Peyer's patch (tissue), 4 donors: ENCODE results near the gene FPR1. TPM values are rescaled to one million over a fixed set of nuclear protein-coding genes. Genes with fewer than 3 reads are reported as not detected.

ENCODE experiments used
- DNase-seq, 3 donors: peaks; one replicate each; pipeline ENCODE4 v3.0.0-alpha.2; 2017 to 2019
- H3K27ac ChIP-seq, 4 donors: fragments of 200-600 bp; sonication (generic); one replicate each; pipeline ENCODE4 v1.5.1; 2016 to 2019
- H3K27me3 ChIP-seq, 2 donors: fragments of 200-600 bp; sonication (generic); one replicate each; pipeline ENCODE4 v1.5.1; 2019
- H3K36me3 ChIP-seq, 3 donors: fragments of 200-600 bp; sonication (generic); one replicate each; pipeline ENCODE4 v1.5.1; 2016 to 2019
- H3K4me1 ChIP-seq, 4 donors: fragments of 200-600 bp; sonication (generic); one replicate each; pipeline ENCODE4 v1.5.1; 2016 to 2019
- H3K4me3 ChIP-seq, 4 donors: fragments of 200-600 bp; sonication (generic); 1 replicate in 3 of 4; 2 replicates in 1 of 4; pipeline ENCODE4 v1.5.1; 2016 to 2019; ENCODE audit warnings: mild to moderate bottlenecking in 1 of 4
- H3K9me3 ChIP-seq, 4 donors: fragments of 200-600 bp; sonication (generic); one replicate each; pipeline ENCODE4 v1.5.1; 2016 to 2019; ENCODE audit warnings: mild to moderate bottlenecking in 1 of 4
- POLR2A ChIP-seq, 2 donors: fragments of 450-650 bp; IDR thresholded peaks; one replicate each; pipeline ENCODE4 v1.5.1; 2017; ENCODE audit warnings: antibody characterized with exemption in 2 of 2, mild to moderate bottlenecking in 2 of 2, moderate library complexity in 2 of 2
- total RNA-seq, 4 donors: library from RNA; depleted of rRNA; stranded (reverse); fragments of >200 nt; gene quantifications; one replicate each; pipeline ENCODE4 v1.1.0, GENCODE V29; 2016
- TF ChIP-seq, protein P1 (sequence below), 6 experiments: fragments of 450-650 bp in 4 of 6; fragments of 200-600 bp in 2 of 6; sonication (generic) in 1 of 6; IDR thresholded peaks; one replicate each; pipeline ENCODE4 v1.5.1; 2017 to 2019; ENCODE audit warnings: antibody characterized with exemption in 6 of 6, mild to moderate bottlenecking in 3 of 6, moderate library complexity in 1 of 6

FPR1 gene
- total RNA-seq, 4 donors from 2014 or later, result 1.6 to 5.8 (median 2.6) TPM

DNA sequence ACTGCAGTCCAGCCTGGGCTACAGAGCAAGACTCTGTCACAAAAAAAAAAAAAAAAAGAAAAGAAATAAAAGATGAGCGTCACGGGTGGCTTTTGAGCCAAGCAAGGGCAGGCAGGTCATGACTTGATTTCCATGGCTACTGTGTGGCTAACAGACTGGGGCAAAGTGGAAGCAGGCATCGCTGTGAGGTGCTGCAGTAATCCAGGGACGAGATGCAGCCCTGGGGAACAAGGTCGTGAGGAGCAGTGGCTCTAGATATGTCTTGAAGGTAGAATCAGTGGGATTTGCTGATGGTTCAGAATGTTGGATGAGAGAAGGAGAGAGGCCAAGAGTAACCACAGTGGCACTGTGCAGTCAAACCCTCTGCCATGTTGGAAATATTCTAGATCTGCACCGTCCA, 42.1 kb downstream of the FPR1 start:
- no peak for TF ChIP-seq POLR2A (IDR thresholded peaks at IDR 0.05)
- TF ChIP-seq, protein P1, sequence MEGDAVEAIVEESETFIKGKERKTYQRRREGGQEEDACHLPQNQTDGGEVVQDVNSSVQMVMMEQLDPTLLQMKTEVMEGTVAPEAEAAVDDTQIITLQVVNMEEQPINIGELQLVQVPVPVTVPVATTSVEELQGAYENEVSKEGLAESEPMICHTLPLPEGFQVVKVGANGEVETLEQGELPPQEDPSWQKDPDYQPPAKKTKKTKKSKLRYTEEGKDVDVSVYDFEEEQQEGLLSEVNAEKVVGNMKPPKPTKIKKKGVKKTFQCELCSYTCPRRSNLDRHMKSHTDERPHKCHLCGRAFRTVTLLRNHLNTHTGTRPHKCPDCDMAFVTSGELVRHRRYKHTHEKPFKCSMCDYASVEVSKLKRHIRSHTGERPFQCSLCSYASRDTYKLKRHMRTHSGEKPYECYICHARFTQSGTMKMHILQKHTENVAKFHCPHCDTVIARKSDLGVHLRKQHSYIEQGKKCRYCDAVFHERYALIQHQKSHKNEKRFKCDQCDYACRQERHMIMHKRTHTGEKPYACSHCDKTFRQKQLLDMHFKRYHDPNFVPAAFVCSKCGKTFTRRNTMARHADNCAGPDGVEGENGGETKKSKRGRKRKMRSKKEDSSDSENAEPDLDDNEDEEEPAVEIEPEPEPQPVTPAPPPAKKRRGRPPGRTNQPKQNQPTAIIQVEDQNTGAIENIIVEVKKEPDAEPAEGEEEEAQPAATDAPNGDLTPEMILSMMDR (IDR thresholded peaks at IDR 0.05), result no peak
- Histone ChIP-seq H3K4me1 (peaks cover 0 to 10% (median 2%) of the 10 kb centered on the region in 4 donors), H3K4me3 (no peak overlapping the region), H3K27ac (no peak overlapping the region), H3K9me3 (no peaks in the 10 kb centered on the region), H3K36me3 (peaks cover 0 to 8% (median 0%) of the 10 kb centered on the region in 3 donors), H3K27me3 (no peaks in the 10 kb centered on the region)
- no peak for DNase-seq

DNA sequence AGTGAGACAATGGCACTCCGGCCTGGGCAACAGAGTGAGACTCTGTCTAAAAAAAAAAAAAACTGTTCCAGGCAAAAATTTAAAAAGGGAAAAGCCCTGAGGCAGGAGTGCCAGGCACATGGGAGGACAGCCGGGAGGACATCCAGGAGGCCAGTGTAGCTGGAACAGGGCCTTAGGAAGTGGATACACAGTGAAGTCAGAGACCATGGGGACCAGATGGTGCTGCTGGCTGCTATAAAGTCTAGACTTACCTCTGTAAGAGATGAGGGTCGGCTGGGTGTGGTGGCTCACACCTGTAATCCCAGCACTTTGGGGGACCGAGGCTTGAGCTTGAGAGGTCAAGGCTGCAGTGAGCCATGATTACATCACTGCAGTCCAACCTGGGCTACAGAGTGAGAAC, 42.9 kb downstream of the FPR1 start:
- DNase-seq, result no peak
- Histone ChIP-seq H3K4me3 (no peak overlapping the region), H3K9me3 (no peaks in the 10 kb centered on the region), H3K27me3 (no peaks in the 10 kb centered on the region), H3K36me3 (peaks cover 0 to 8% (median 0%) of the 10 kb centered on the region in 3 donors), H3K4me1 (peaks cover 0 to 10% (median 2%) of the 10 kb centered on the region in 4 donors), H3K27ac (no peak overlapping the region)
- TF ChIP-seq POLR2A (IDR thresholded peaks at IDR 0.05), result no peak
- TF ChIP-seq, protein P1 (IDR thresholded peaks at IDR 0.05), result no peak

DNA sequence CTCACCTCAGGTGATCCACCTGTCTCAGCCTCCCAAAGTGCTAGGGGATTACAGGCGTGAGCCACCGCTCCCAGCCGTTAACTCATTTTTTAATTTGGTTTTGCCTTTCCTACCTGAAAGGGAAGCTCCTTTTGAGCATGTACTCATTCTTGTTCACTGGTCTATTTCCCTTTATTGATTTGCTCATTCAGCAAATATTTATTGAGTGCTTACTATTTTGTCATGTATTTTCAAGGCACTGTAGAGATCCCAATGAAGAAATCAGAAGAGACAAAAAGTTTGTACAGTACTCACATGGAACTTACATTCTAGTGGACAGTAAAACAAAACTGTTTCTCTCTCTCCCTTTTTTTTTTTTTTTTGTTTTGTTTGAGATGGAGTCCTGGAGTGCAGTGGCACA, 44.8 kb downstream of the FPR1 start:
- TF ChIP-seq POLR2A (IDR thresholded peaks at IDR 0.05), result no peak
- H3K27me3 ChIP-seq, result no peaks in the 10 kb centered on the region

DNA sequence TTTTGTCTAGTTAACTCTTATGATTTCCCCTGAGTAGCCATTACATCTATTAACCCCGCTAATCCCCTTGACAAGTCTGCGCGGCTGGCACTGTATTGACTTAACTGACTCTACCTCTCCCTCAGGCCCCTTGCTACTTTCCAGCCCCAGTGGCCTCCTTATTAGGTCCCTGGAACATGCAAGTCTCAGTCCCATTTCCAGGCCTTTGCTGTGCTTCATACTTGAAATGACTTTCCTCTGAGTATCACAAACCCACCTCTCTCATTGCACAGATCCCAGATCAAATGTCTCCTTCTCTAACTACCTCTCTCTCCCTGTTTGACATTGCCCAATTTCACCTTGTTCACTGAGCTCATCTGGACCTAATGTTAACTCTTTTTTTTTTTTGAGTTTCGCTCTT, 45.4 kb downstream of the FPR1 start:
- H3K27ac ChIP-seq, result no peak overlapping the region
- no peak overlapping the region for H3K4me3 ChIP-seq
- peaks cover 0 to 27% (median 4%) of the 10 kb centered on the region in 4 donors for H3K4me1 ChIP-seq
- TF ChIP-seq, protein P1 (IDR thresholded peaks at IDR 0.05), result no peak
- TF ChIP-seq POLR2A (IDR thresholded peaks at IDR 0.05), result no peak
- H3K36me3 ChIP-seq, result peaks cover 0 to 8% (median 0%) of the 10 kb centered on the region in 3 donors
- no peaks in the 10 kb centered on the region for H3K27me3 ChIP-seq
- no peak for DNase-seq
- H3K9me3 ChIP-seq, result no peaks in the 10 kb centered on the region

More for the DNA sequence above, 44.8 kb downstream of the FPR1 start:
- Histone ChIP-seq H3K9me3 (no peaks in the 10 kb centered on the region), H3K27ac (no peak overlapping the region), H3K36me3 (peaks cover 0 to 8% (median 0%) of the 10 kb centered on the region in 3 donors), H3K4me1 (peaks cover 0 to 27% (median 4%) of the 10 kb centered on the region in 4 donors), H3K4me3 (no peak overlapping the region)
- no peak for DNase-seq

DNA sequence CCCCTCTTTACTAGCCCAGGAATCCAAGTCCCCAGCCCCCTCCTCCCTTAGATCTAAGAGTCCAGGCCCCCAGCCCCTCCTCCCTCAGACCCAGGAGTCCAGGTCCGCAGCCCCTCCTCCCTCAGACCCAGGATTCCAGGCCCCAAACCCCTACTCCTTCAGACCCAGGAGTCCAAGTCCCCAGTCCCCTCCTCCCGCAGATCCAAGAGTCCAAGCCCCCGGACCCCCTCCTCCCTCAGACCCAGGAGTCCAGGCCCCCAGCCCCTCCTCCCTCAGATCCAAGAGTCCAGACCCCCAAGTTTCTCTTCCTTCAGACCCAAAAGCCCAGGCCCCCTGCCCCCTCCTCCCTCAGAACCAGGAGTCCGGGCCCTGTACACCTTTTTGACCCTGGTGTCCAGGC, 47.1 kb downstream of the FPR1 start:
- peaks cover 0 to 27% (median 4%) of the 10 kb centered on the region in 4 donors for H3K4me1 ChIP-seq
- TF ChIP-seq POLR2A (IDR thresholded peaks at IDR 0.05), result no peak
- TF ChIP-seq, protein P1 (IDR thresholded peaks at IDR 0.05), result no peak
- peak overlapping the region; percentile 77 to 95 (median 84) for H3K27ac ChIP-seq
- no peaks in the 10 kb centered on the region for H3K9me3 ChIP-seq
- peaks cover 0 to 8% (median 0%) of the 10 kb centered on the region in 3 donors for H3K36me3 ChIP-seq
- no peaks in the 10 kb centered on the region for H3K27me3 ChIP-seq
- DNase-seq, result no peak
- peak overlapping the region; percentile 54 to 68 (median 57) for H3K4me3 ChIP-seq

DNA sequence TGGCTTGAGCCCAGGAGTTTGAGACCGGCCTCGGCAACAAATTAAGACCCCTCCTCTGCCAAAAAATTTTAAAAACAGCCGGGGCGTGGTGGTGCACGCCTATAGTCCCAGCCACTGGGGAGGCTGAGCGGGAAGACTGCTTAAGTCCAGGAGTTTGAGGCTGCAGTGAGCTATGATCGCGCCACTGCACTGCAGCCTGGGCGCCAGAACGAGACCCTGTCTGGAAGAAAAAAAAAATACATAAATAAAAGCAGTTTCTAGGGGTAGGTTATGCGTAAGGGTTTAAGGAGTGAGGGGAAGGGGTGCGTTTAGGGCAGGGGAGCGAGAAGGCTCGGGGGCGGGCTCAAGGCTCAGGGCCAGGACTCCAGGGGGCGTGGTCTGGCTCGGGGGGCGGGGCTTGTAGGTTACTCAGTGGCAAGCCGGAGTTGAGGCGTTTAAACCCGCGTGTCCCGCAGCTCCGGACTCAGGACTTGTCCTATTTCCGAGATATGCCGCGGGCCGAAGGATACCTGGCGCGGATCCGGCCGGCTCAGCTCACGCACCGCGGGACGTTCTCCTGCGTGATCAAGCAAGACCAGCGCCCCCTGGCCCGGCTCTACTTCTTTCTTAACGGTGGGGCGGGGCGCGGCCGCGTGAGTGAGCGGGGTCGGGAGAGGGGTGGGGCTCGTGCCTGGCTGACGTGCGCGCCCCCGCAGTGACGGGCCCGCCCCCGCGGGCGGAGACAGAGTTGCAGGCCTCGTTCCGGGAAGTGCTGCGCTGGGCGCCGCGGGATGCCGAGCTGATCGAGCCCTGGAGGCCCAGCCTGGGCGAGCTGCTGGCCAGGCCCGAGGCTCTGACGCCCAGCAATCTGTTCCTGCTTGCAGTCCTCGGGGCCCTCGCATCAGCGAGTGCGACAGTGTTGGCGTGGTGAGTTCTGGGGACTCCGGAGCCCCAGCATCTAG, 47.8 kb downstream of the FPR1 start:
- no peaks in the 10 kb centered on the region for H3K9me3 ChIP-seq
- DNase-seq, result peak; percentile 97 to 99 (median 99)
- no peaks in the 10 kb centered on the region for H3K27me3 ChIP-seq
- peaks cover 0 to 27% (median 4%) of the 10 kb centered on the region in 4 donors for H3K4me1 ChIP-seq
- peaks cover 0 to 8% (median 0%) of the 10 kb centered on the region in 3 donors for H3K36me3 ChIP-seq
- peak; percentile 73 to 75 for TF ChIP-seq POLR2A (IDR thresholded peaks at IDR 0.05)
- TF ChIP-seq, protein P1 (IDR thresholded peaks at IDR 0.05), result peak in 5 of 6 experiments; percentile 41 to 59 (median 45)
- peak overlapping the region; percentile 77 to 95 (median 84) for H3K27ac ChIP-seq
- H3K4me3 ChIP-seq, result peak overlapping the region; percentile 54 to 68 (median 57)
